Right lung (tissue), 5 donors: ENCODE results near the gene VWDE. TPM values are rescaled to one million over a fixed set of nuclear protein-coding genes. Genes with fewer than 3 reads are reported as not detected.
"Not testable (repeated sequence)": the region's sequence is repeated elsewhere in the genome, so short reads cannot be mapped to it uniquely, and the experiment has no call there.

Experiments
- DNase-seq, 2 donors: peaks; one replicate each; pipeline ENCODE4 v3.0.0-alpha.2; 2013
- polyA plus RNA-seq, 5 donors: library from polyadenylated mRNA; unstranded; fragments of 120-200 nt; gene quantifications; one replicate each; pipeline versions ENCODE4 v1.2.1 to v1.2.3, GENCODE V29; 2013; ENCODE audit warnings: inconsistent platforms in 1 of 5, low replicate concordance in 1 of 5; ENCODE audit not compliant: insufficient read length in 5 of 5, insufficient read depth in 1 of 5

VWDE gene
- polyA plus RNA-seq, 5 donors = 1.0 to 5.8 (median 4.4) TPM

GRCh38 chr7:12402365-12402725, 1.3 kb downstream of the VWDE start:
- DNase-seq = no peak

DNA sequence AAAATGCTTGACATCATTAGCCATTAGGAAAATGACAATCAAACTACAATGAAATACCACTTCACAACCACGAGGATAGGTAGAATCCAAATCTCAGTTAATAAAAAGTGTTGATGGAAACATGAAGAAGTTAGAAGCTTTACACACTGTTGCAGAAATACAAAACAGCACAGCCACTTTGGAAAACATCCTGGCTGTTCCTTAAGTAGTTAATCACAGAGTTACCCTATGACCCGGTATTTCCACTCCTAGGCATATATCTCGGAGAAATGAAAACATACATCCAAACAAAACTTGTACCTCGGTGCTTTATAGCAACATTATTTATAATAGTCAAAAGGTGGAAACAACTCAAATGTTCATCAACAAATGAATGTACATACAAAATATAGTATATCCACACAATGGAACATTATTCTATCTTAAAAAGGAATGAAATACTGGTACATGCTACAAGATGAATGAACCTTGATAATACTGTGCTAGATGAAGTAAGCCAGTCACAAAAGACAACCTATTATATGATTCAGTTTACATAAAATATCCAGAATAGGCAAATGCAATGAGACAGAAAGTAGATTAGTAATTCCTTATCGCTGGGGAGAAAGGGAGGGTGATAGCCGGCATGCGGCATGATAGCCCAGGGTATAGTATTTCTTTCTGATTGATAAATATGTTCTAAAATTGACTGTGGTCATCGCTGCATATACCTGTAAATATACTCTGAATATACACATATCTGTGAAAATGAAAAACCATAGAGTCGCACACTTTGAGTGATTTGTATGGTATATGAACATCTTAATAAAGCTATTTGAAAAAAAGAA, 1.9 kb downstream of the VWDE start:
- DNase-seq = no peak

DNA sequence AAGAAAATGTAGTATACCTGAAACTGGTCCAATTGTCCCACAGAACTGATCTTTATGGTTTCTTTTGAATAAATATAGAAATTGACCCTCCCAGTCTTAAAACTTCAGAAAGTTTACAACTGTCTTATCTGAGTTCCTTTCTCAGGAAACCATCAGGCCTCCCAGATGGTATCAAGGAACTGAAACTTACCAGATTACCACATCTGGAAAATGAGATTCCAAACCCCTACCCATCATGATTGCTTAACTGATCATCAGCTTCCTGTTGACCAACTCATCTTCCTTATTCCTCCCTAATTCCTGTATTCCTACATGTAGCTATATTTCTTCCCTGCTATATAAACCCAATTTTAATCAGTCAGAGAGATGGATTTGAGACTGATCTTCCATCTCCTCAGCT, 5.5 kb downstream of the VWDE start:
- no peak for DNase-seq

DNA sequence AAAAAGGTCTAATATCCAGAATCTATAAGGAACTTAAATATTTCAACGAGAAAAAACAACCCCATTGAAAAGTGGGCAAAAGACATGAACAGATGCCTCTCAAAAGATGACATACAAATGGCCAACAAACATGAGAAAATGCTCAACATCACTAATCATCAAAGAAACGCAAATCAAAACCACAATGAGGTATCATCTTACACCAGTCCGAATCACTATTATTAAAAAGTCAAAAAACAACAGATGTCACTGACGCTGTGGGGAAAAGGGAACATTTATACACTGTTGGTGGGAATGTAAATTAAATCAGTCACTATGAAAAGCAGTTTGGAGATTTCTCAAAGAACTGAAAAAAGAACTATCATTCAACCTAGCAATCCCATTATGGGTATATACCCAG, 6.0 kb downstream of the VWDE start:
- DNase-seq = no peak

DNA sequence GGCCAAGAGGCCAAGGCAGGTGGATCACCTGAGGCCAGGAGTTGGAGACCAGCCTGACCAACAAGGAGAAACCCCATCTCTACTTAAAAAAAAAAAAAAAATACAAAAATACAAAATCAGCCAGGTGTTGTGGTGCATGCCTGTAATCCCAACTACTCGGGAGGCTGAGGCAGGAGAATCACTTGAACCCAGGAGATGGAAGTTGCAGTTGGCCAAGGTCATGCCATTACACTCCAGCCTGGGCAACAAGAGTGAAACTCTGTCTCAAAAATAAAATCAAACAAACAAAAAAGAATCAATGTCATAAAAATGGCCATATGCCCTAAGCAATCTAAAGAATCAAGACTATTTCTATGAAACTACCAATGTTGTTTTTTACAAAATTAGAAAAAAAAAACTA, 7.0 kb downstream of the VWDE start:
- DNase-seq = not testable (repeated sequence)

DNA sequence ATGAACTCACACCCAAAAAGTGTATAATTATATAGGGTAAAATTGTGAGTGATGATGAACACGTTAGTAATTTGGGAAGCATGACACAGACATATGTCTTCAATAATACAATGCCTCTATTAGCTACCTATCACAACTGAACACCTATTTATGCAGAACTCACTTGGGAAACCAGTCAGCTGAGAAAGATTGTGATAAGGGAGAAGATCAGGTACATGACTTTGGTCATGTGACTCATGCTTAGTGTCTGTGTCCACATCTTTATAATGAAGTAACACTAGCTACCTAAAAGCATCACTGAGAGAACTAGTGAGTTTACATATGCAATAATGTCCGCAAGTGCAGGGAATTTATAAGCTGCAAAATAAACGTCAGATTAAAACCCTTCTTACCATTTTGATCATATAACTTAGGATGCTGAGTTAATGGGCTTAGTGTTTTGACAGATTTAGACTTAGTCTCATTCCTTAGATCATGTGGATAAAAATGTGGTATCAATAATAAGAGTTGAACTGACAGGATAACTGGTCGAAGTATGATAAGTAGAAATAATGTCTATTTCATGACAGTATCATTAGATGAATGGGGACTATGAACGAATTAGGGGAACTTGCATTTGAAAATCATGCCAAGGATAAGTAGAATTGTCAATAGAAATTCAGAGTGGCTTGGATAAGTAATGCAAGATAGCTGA, 11.6 kb downstream of the VWDE start:
- no peak for DNase-seq

DNA sequence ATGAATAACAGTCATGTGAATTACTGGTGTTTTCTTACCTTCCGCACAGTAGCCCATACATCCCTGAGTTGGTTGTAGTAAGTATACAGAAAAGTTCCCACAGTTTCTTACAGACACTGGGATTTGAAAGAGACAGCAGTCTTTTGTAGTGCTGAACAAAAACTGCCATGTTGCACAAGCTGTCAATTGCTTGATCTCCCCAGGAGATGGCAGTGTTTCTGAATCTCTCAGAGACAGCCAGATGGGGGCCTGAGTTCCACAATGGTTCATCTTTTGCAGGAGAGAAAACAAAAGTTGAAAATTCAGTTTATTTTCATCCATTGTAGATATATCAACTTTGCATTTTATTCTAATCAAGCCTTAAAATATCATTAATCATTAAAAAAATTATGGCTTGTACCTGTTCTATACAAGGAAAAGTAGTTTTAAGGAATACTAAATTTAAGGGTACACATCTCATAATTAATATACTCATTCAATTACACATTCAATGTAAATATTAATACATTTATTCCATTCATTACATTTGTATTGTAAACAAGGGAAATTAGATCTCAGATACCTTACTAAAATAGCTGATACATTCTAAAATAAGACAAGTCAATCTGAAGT, 14.5 kb downstream of the VWDE start:
- peak; percentile 10 to 12 for DNase-seq

DNA sequence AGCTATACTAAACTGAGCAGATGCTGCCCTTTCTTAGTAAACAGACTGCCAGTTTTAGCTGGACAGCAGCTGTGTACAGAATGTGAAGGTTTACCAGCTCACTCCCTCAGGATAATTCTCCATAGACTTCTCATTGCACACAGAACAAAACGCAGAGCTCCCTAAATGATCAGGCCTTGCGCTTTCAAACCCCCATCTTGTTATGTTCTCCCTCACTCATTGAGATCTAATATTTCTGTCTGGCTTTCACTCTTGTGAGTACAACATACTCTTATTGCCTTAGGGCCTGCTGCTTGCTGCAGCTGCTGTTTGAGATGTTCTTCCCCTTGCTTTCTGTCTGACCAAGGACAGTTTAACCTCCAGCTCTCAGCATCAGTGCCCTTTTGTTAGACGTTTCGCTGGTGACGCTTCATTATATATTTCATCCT, 17.3 kb downstream of the VWDE start:
- no peak for DNase-seq

- DNase-seq = no peak
Observed at GRCh38 chr7:12385364-12385786, 18.3 kb downstream of the VWDE start.

DNA sequence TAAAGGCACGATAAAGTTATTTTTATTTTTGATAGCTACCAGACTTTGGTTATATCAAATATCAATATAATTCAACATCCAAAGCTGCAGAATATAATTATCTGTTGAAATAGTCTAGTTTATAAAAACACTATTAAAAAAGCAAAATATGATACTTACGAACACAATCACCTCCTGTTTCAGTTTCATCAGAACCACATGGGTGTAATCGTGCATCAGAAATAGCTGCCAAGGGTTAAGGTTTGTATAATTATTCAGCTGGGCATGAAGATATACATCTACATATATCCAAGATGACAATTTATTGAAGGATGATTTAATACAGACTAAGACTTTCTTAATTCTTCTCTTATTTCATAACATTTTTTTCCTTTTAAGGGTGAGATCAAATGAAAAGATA, 20.3 kb downstream of the VWDE start:
- DNase-seq = no peak

DNA sequence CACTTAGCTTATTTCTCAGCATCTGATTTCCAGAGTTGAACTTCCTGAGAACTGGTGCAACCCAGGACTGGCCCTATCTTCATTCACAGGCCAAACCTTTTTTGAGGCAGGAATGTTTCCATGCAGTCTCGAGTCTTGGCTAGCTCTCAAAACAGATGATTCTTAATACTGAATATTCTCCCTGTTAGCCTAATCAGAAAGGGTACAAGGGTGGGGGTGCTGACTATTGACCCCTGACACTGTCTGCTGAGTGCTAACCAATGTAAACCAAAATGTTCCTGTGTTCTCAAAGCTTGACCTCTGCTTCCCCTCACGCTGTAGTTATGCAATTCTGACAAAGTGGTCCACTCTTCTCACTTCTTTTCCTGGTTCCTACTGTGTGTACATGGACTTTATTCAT, 25.3 kb downstream of the VWDE start:
- no peak for DNase-seq

- no peak for DNase-seq
Observed at GRCh38 chr7:12377406-12377805, 26.3 kb downstream of the VWDE start.

- DNase-seq = no peak
Observed at GRCh38 chr7:12373580-12374263, 29.9 kb downstream of the VWDE start.

DNA sequence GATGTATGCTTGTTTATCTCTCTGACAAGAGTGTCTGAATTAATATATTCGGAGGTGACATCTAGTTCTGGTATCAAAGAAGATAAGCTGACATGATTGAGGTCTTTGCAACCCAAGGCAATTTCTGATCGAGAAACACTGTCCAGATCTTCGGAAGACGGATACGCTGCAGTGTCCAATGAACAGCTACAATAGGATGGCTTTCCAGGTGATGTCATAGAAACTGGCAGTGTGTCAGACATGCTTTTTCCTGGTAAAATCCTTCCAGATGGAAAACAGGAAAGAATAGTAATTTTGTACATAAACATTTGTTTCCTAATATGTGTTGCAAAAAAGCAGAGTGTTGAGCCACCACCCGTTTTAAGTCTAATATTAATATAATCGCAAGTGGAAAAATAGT, 33.4 kb downstream of the VWDE start:
- no peak for DNase-seq

- no peak for DNase-seq
Observed at GRCh38 chr7:12369756-12370155, 33.9 kb downstream of the VWDE start.

DNA sequence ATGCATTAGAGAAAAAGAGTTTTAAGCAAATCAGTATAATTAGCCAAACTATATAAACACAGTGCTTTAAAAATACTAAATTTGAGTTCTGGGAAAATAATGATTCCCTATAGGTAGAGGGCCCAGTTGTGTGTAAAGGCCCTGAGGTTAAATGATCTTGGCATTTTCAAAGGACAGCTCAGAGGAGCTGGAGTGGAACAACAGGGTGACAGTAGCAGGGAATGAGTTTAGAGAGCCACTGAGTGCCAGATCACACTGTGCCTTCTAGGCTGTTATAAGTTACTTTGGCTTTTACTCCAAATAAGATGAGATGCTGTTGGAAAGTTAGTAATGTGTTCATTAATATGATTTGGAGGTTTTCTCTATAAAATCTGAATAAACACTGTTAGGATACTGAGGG, 34.6 kb downstream of the VWDE start:
- DNase-seq = no peak

GRCh38 chr7:12360948-12361347, 42.7 kb downstream of the VWDE start:
- no peak for DNase-seq

- DNase-seq = no peak
Observed at GRCh38 chr7:12358694-12359093, 45.0 kb downstream of the VWDE start.

GRCh38 chr7:12357508-12357907, 46.2 kb downstream of the VWDE start:
- no peak for DNase-seq

DNA sequence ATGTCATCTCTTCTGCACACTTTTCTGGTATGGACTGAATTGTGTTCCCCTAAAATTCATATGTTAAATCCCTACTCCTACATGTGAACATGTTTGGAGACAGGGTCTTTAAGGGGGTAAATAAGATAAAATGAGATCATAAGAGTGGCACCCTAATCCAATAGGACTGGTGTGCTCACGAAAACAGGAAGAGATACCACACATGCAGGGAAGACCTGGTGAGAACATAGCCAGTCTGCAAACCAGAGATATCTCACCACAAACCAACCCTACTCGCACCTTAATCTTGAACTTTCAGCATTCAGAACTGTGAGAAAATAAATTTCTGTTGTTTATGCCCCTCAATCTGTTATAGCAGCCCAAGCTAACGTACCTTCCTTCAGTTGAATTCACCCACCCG, 51.8 kb downstream of the VWDE start:
- DNase-seq = no peak

DNA sequence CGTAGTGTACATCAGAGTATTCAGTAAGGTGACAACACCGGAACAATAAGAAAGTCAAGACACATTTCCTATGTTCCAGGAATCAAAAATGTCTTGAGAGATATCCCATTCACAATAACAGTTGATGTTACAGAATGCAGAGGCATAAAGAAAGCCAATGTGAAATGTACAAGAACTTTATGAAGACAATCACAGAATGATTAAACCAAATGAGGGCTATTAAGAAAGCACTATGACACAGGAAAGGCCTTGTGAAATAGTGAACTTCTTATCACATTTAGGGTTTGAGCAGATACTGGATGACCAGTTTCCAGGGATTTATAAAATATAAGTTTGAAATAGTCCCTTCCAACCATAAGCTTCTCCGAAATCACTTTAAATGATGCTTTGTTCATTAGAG, 52.7 kb downstream of the VWDE start:
- no peak for DNase-seq

- no peak for DNase-seq
Observed at GRCh38 chr7:12337095-12337494, 66.6 kb downstream of the VWDE start.
